OCI-M1 (cell line): ENCODE data around the gene DYNC1LI2.
"Not testable (repeated sequence)": the region's sequence is repeated elsewhere in the genome, so short reads cannot be mapped to it uniquely, and the experiment has no call there.

Experiments used
- DNase-seq: peaks from one replicate; lab custom pipeline; 2025; lab: John Stamatoyannopoulos, UW

Gene DYNC1LI2

GRCh38 chr16:66751303-66751991, at the start of gene DYNC1LI2:
DYNC1LI2 (minus strand) TSS chr16:66751609; CDS start chr16:66751591, 18 bp downstream.
- peak; percentile 88 for DNase-seq

GRCh38 chr16:66800856-66801255, 49.4 kb upstream of the DYNC1LI2 start:
- DNase-seq: no peak

DNA sequence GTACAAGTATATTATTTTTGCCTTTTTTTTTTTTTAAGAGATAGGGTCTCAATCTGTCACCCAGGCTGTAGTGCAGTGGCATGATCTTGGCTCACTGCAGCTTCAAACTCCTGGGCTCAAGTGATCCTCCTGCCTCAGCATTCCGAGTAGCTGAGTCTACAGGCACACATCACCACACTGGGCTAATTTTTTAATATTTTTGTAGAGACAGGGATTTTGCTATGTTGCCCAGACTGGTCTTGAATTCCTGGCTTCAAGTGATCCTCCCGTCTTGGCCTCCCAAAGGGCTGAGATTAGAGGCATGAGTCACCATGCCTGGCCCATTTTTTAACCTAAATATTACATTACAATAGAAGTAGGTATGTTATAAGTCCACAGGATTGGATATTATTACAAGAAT, 46.8 kb upstream of the DYNC1LI2 start:
- DNase-seq: no peak

GRCh38 chr16:66793984-66794383, 42.6 kb upstream of the DYNC1LI2 start:
- DNase-seq: not testable (repeated sequence)

DNA sequence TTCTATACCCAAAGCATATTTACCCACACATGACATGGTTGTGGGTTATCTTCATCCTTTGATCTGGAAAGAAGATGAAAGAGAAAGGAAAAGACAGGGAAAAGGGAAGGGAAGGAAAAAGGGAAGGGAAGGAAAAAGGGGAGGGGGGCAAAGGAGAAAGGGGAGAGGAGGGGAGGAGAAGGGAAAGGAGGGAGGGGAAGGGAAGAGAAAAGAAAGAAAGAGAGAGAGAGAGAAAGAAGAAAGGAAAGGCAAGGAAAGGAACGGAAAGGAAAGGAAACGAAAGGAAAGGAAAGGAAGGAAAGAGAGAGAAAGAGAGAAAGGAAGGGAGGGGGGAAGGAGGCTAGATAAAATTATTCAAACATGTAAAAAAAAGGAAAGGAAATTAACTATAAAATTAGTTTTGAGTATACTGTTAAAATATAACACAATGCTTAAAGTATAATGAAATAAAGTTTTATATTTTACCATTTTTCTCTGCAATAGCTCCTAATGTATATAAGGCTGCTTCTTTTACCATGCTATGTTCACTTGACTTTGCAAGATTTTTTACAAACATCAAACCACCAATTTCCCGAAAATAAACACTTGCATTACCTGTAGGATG, 38.8 kb upstream of the DYNC1LI2 start:
- no peak for DNase-seq

- no peak for DNase-seq
These were observed 36.0 kb upstream of the DYNC1LI2 start for GRCh38 chr16:66787427-66787826.

GRCh38 chr16:66786551-66786950, 35.1 kb upstream of the DYNC1LI2 start:
- no peak for DNase-seq

DNA sequence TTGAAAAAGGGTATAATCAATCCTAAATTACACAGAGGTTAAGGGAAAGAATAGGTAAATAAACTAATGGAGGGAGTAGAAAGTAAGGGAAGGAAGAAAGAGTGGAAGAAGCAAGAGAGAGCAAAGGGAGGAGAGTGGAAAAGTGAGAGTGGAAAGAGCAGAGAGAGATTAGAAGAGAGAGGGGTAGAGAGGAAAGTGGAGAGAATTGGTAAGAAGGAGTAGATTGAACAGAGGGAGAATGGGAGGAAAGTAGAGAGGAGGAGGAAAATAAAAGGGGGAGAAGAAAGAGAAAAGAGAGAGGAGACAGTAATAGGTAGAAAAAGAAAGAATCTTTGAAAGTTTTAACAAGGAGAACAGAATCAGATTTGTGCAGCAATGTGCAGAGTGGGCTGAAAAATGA, 25.0 kb upstream of the DYNC1LI2 start:
- no peak for DNase-seq

DNA sequence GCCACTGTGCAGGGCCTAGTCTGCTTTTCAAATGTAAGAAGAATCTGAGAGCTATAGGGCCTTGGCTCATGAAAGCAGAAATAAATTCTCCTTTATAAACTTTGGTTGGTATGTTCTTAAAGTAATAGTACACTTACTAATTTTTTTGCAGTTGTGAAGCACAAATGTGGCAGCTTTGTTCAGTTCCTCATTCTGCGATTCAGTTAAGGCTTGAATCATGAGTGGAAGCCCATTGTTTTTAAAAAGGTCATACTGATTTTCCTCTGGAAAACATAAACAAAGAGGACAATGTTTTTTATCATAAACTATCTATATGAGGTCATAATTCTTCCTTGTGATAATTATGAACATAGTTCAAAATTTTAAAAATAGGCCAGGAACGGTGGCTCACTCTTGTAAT, 23.6 kb upstream of the DYNC1LI2 start:
- peak; percentile 14 for DNase-seq

GRCh38 chr16:66758086-66758485, 6.7 kb upstream of the DYNC1LI2 start:
- DNase-seq: no peak

- DNase-seq: peak; percentile 9
These were observed 3.4 kb upstream of the DYNC1LI2 start for GRCh38 chr16:66754819-66755218.

DNA sequence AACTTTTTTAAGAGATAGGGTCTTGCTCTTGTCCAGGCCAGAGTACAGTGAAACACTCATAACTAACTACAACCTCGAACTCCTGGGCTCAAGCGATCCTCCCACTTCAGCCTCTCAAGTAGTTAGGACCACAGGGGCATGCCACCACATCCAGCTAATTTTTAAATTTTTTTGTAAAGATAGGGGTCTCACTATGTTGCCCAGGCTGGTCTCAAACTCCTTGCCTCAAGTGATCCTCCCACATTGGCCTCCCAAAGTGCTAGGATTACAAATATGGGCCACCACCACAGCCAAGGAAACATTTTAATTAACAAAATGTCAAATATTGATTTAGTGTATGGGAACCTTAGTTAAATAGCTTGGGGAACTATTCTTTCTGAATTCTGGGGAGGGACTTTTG, 2.8 kb upstream of the DYNC1LI2 start:
- DNase-seq: no peak

GRCh38 chr16:66752958-66753357, 1.5 kb upstream of the DYNC1LI2 start:
- DNase-seq: no peak

- DNase-seq: no peak
These were observed 970 bp upstream of the DYNC1LI2 start for GRCh38 chr16:66752379-66752778.

- no peak for DNase-seq
These were observed 548 bp upstream of the DYNC1LI2 start for GRCh38 chr16:66751992-66752322.

- DNase-seq: no peak
These were observed 431 bp downstream of the DYNC1LI2 start for GRCh38 chr16:66751053-66751302.

DNA sequence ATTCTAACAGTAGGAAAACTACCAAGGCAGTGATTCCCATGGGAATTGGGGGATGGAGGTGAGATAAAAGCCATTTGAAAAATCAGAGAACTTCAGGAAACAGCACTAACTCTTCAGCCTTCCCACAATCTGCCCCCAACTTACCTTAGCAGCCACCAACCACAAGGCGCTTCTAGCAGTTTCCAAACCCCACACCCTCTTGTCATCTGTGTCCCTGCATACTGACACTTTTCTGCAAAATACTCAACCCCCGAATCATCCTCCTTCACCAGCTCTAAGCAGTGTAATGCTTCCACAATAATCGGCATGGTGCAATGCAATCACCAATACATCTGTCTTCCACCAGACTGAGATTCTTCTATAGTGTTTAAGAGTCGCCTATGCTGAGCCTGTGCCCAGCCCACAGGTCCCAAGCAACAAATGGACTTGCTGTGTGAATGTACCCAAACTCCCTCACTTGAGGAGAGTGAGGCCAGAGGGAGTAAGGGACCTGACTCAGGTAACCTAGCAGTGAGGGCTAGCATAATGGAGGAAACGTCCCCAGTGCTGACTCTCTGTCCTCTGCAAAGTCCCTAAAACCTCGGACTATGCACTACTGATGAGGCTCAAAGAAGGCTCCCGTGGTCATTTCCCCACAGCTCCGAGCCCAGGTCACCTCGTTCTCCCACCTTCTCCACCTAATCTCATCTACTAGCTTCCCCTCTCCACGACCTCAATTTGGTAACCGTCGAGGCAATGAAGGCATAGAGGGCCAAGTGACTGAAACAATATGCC, 943 bp downstream of the DYNC1LI2 start:
- DNase-seq: peak; percentile 41

- peak; percentile 91 for DNase-seq
These were observed 4.7 kb downstream of the DYNC1LI2 start for GRCh38 chr16:66746682-66747081.

DNA sequence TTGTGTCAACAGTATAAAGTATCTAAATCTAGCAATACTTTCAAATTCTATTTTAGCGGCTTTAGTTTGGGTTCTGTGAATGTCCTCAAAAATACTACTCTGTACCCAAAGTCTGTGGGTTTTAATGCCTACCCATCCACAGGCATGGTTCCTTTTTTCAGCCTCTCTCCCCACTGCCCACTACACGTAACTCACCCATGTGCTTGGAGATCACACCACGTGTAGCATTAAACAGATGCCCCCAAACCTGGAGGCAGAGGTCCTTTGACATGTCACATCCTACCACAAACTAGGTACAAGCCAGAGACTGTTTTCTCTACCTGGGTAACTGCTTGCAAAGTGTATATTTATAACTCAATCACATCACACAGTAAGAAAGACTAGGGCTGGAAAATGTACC, 5.4 kb downstream of the DYNC1LI2 start:
- DNase-seq: no peak

GRCh38 chr16:66741950-66742808, 9.2 kb downstream of the DYNC1LI2 start:
- no peak for DNase-seq

GRCh38 chr16:66741169-66741900, 10.1 kb downstream of the DYNC1LI2 start:
- DNase-seq: peak; percentile 56

- DNase-seq: peak; percentile 43
These were observed 10.9 kb downstream of the DYNC1LI2 start for GRCh38 chr16:66740533-66740932.
